WTC11 (cell line): Measurements from ENCODE around the gene IGFBPL1. TPM values are rescaled to one million over a fixed set of nuclear protein-coding genes. Genes with fewer than 3 reads are reported as not detected.

Experiments used
- ATAC-seq: fragments of 200-7000 bp; cut with Tn5 transposase; 2 replicates; pipeline ENCODE4 v1.10.0; 2021; ENCODE audit warnings: mild to moderate bottlenecking, moderate library complexity
- CTCF ChIA-PET: fragments of 300-600 bp; sonication (Branson Sonifier 250); formaldehyde crosslinking; loops from one replicate; lab custom pipeline; 2021; ENCODE audit warnings: antibody characterized with exemption; lab: Charles Lee
- POLR2A ChIA-PET: fragments of 350-600 bp; sonication (Branson Sonifier 250); formaldehyde crosslinking; loops from one replicate; lab custom pipeline; 2021; ENCODE audit warnings: antibody characterized with exemption; lab: Charles Lee
- DNase-seq: peaks from one replicate; pipeline ENCODE4 v3.0.0; 2021; ENCODE audit warnings: low spot score
- H3K27ac Mint-ChIP-seq: 2 replicates; pipeline ENCODE4 v1.8.0; 2021; ENCODE audit warnings: mixed read lengths
- H3K27me3 Mint-ChIP-seq: 2 replicates; pipeline ENCODE4 v1.8.0; 2021; ENCODE audit warnings: low read depth, mild to moderate bottlenecking, moderate library complexity, mixed read lengths
- H3K36me3 Mint-ChIP-seq: 2 replicates; pipeline ENCODE4 v1.8.0; 2021; ENCODE audit warnings: mixed read lengths
- H3K4me1 Mint-ChIP-seq: 2 replicates; pipeline ENCODE4 v1.8.0; 2022; ENCODE audit warnings: mixed read lengths
- H3K4me3 Mint-ChIP-seq: 2 replicates; pipeline ENCODE4 v1.8.0; 2021; ENCODE audit warnings: mild to moderate bottlenecking, moderate library complexity, mixed read lengths
- H3K9me3 Mint-ChIP-seq: 2 replicates; pipeline ENCODE4 v1.8.0; 2021; ENCODE audit warnings: mixed read lengths
- AFF4 ChIP-seq: sonication (generic); formaldehyde crosslinking; IDR thresholded peaks from 2 replicates; pipeline ENCODE4 v1.8.1; 2023; ENCODE audit warnings: mild to moderate bottlenecking, missing genetic modification reagents, borderline replicate concordance
- FOXP1 ChIP-seq: sonication (generic); formaldehyde crosslinking; IDR thresholded peaks from 2 replicates; pipeline ENCODE4 v1.8.0; 2022; ENCODE audit warnings: missing genetic modification reagents, mild to moderate bottlenecking, moderate library complexity, borderline replicate concordance
- GABPB1 ChIP-seq: sonication (generic); formaldehyde crosslinking; IDR thresholded peaks from 2 replicates; pipeline ENCODE4 v1.8.1; 2023; ENCODE audit warnings: mild to moderate bottlenecking, missing genetic modification reagents
- GRHL2 ChIP-seq: fragments of 250-450 bp; sonication (Bioruptor Pico); IDR thresholded peaks from 2 replicates; pipeline ENCODE4 v1.8.0; 2022; ENCODE audit warnings: mild to moderate bottlenecking, moderate library complexity; ENCODE audit not compliant: insufficient replicate concordance, severe bottlenecking
- IRF2 ChIP-seq: sonication (generic); formaldehyde crosslinking; IDR thresholded peaks from 2 replicates; pipeline ENCODE4 v1.8.0; 2022; ENCODE audit warnings: low read depth, missing genetic modification reagents, borderline replicate concordance
- JUN ChIP-seq: sonication (generic); formaldehyde crosslinking; IDR thresholded peaks from 2 replicates; pipeline ENCODE4 v1.8.0; 2023; ENCODE audit warnings: mild to moderate bottlenecking, missing genetic modification reagents
- KAT7 ChIP-seq: sonication (generic); formaldehyde crosslinking; IDR thresholded peaks from 2 replicates; pipeline ENCODE4 v1.8.1; 2023; ENCODE audit warnings: missing genetic modification reagents, mild to moderate bottlenecking, borderline replicate concordance
- NFE2L1 ChIP-seq: sonication (generic); formaldehyde crosslinking; IDR thresholded peaks from 2 replicates; pipeline ENCODE4 v1.8.1; 2023; ENCODE audit warnings: missing genetic modification reagents
- NFYB ChIP-seq: sonication (generic); formaldehyde crosslinking; conservative IDR thresholded peaks from 2 replicates; pipeline ENCODE4 v1.8.0; 2022; ENCODE audit warnings: low read depth, missing genetic modification reagents
- OVOL2 ChIP-seq: fragments of 250-450 bp; sonication (Bioruptor Pico); IDR thresholded peaks from 2 replicates; pipeline ENCODE4 v1.9.0; 2021; ENCODE audit warnings: mild to moderate bottlenecking, borderline replicate concordance
- PRDM15 ChIP-seq: sonication (generic); formaldehyde crosslinking; IDR thresholded peaks from 2 replicates; pipeline ENCODE4 v1.8.0; 2022; ENCODE audit warnings: missing genetic modification reagents
- RELA ChIP-seq: sonication (generic); formaldehyde crosslinking; IDR thresholded peaks from 2 replicates; pipeline ENCODE4 v1.8.1; 2022; ENCODE audit warnings: missing genetic modification reagents, mild to moderate bottlenecking, borderline replicate concordance
- TP53 ChIP-seq: sonication (generic); formaldehyde crosslinking; IDR thresholded peaks from 2 replicates; pipeline ENCODE4 v1.8.1; 2023; ENCODE audit warnings: mild to moderate bottlenecking, missing genetic modification reagents
- ZNF219 ChIP-seq: sonication (generic); formaldehyde crosslinking; IDR thresholded peaks from 2 replicates; pipeline ENCODE4 v1.8.0; 2023; ENCODE audit warnings: missing genetic modification reagents, mild to moderate bottlenecking, borderline replicate concordance
- ZNF232 ChIP-seq: sonication (generic); formaldehyde crosslinking; IDR thresholded peaks from 2 replicates; pipeline ENCODE4 v1.8.0; 2022; ENCODE audit warnings: mild to moderate bottlenecking, missing genetic modification reagents
- ZNF263 ChIP-seq: sonication (generic); formaldehyde crosslinking; IDR thresholded peaks from 2 replicates; pipeline ENCODE4 v1.8.1; 2022; ENCODE audit warnings: low read depth, mild to moderate bottlenecking, moderate library complexity, missing genetic modification reagents
- ZNF425 ChIP-seq: fragments of 250-450 bp; sonication (Bioruptor Pico); conservative IDR thresholded peaks from 2 replicates; pipeline ENCODE4 v1.9.0; 2021; ENCODE audit warnings: mild to moderate bottlenecking
- total RNA-seq: library from RNA; stranded (reverse); gene quantifications from 3 replicates; pipeline ENCODE4 v1.2.3, GENCODE V29; 2021

IGFBPL1 gene
- total RNA-seq, 1 experiment from 2014 or later, result 36.7 TPM

- Mint-ChIP-seq H3K4me3 (no peak overlapping the region), H3K27ac (no peak overlapping the region), H3K9me3 (no peaks in the 10 kb centered on the region), H3K27me3 (peaks cover 10% of the 10 kb centered on the region), H3K4me1 (peaks cover 26% of the 10 kb centered on the region), H3K36me3 (peaks cover 32% of the 10 kb centered on the region)
- POLR2A ChIA-PET, result no interaction called here
- no peak for ATAC-seq
- no peak for DNase-seq
- no peak for TF ChIP-seq JUN (CRISPR knock-in tag)
- no peak for TF ChIP-seq TP53 (CRISPR knock-in tag)
- no peak for TF ChIP-seq ZNF232 (CRISPR knock-in tag)
- TF ChIP-seq GRHL2 (CRISPR knock-in tag), result no peak
- no peak for TF ChIP-seq PRDM15 (CRISPR knock-in tag)
- TF ChIP-seq RELA (CRISPR knock-in tag), result no peak
- TF ChIP-seq IRF2 (CRISPR knock-in tag), result no peak
- TF ChIP-seq NFE2L1 (CRISPR knock-in tag), result no peak
- no peak for TF ChIP-seq GABPB1 (CRISPR knock-in tag)
- no peak for TF ChIP-seq KAT7 (CRISPR knock-in tag)
- no peak for TF ChIP-seq NFYB (CRISPR knock-in tag)
- no peak for TF ChIP-seq OVOL2
- TF ChIP-seq ZNF263 (CRISPR knock-in tag), result no peak
- no peak for TF ChIP-seq FOXP1 (CRISPR knock-in tag)
- TF ChIP-seq AFF4 (CRISPR knock-in tag), result no peak
- TF ChIP-seq ZNF425 (CRISPR knock-in tag), result no peak
- no peak for TF ChIP-seq ZNF219
- CTCF ChIA-PET, result no interaction called here
These were observed 28.4 kb downstream of the IGFBPL1 start for GRCh38 chr9:38395653-38396370.
